Parathyroid adenoma (tissue), 2 donors: ENCODE measurements around the gene PBX1.

Experiments used
- H2AFZ ChIP-seq: fragments of 300-600 bp; sonication (generic); one replicate; pipeline ENCODE4 v1.7.0; 2017; ENCODE audit warnings: antibody characterized with exemption, mild to moderate bottlenecking
- H3K27ac ChIP-seq: fragments of 300-600 bp; sonication (generic); one replicate; pipeline ENCODE4 v1.7.0; 2017
- H3K27me3 ChIP-seq: fragments of 300-600 bp; sonication (generic); one replicate; pipeline ENCODE4 v1.7.0; 2017; ENCODE audit warnings: low read length; ENCODE audit not compliant: control insufficient read depth, insufficient read depth
- H3K36me3 ChIP-seq: fragments of 300-600 bp; sonication (generic); one replicate; pipeline ENCODE4 v1.7.0; 2017; ENCODE audit warnings: low read length; ENCODE audit not compliant: control insufficient read depth, insufficient read depth
- H3K4me1 ChIP-seq: fragments of 300-600 bp; sonication (generic); one replicate; pipeline ENCODE4 v1.7.0; 2017; ENCODE audit warnings: control low read depth
- H3K4me2 ChIP-seq: fragments of 300-600 bp; sonication (generic); one replicate; pipeline ENCODE4 v1.7.0; 2017; ENCODE audit warnings: low read length
- H3K4me3 ChIP-seq: fragments of 300-600 bp; sonication (generic); one replicate; pipeline ENCODE4 v1.7.0; 2017; ENCODE audit warnings: low read depth, low read length
- H3K79me2 ChIP-seq: fragments of 300-600 bp; sonication (generic); one replicate; pipeline ENCODE4 v1.7.0; 2017; ENCODE audit warnings: control low read depth
- H3K9ac ChIP-seq: fragments of 300-600 bp; sonication (generic); one replicate; pipeline ENCODE4 v1.7.0; 2017; ENCODE audit warnings: mild to moderate bottlenecking
- H3K9me3 ChIP-seq: fragments of 300-600 bp; sonication (generic); one replicate; pipeline ENCODE4 v1.7.0; 2017; ENCODE audit warnings: low read length; ENCODE audit not compliant: control insufficient read depth
- CTCF ChIP-seq: fragments of 300-600 bp; sonication (generic); IDR thresholded peaks from one replicate; pipeline ENCODE4 v1.7.0; 2017; ENCODE audit warnings: antibody characterized with exemption, mild to moderate bottlenecking
- donor health status: primary hyperparathyroidism.

PBX1 gene

GRCh38 chr1:164569241-164569640 lies 10.3 kb downstream of the PBX1 start:
- Histone ChIP-seq H3K9me3 (no peaks in the 10 kb centered on the region), H3K4me2 (no peak overlapping the region), H3K27me3 (no peaks in the 10 kb centered on the region), H3K4me1 (no peaks in the 10 kb centered on the region), H3K79me2 (peaks cover 22% of the 10 kb centered on the region), H3K4me3 (no peak overlapping the region), H3K9ac (no peak overlapping the region), H2AFZ (no peak overlapping the region), H3K36me3 (no peaks in the 10 kb centered on the region), H3K27ac (no peak overlapping the region)
- no peak for TF ChIP-seq CTCF

- Histone ChIP-seq H3K9me3 (no peaks in the 10 kb centered on the region), H3K4me1 (no peaks in the 10 kb centered on the region), H3K79me2 (peaks cover 25% of the 10 kb centered on the region), H3K27me3 (no peaks in the 10 kb centered on the region), H3K4me2 (no peak overlapping the region), H3K9ac (no peak overlapping the region), H2AFZ (no peak overlapping the region), H3K4me3 (no peak overlapping the region), H3K36me3 (no peaks in the 10 kb centered on the region), H3K27ac (no peak overlapping the region)
- no peak for TF ChIP-seq CTCF
Measured at GRCh38 chr1:164569866-164570265, 10.9 kb downstream of the PBX1 start.

- no peaks in the 10 kb centered on the region for H3K4me1 ChIP-seq
Measured at GRCh38 chr1:164571333-164571732, 12.3 kb downstream of the PBX1 start.

GRCh38 chr1:164575356-164575886 lies 16.4 kb downstream of the PBX1 start:
- Histone ChIP-seq H3K27ac (no peak overlapping the region), H2AFZ (no peak overlapping the region), H3K79me2 (peaks cover 19% of the 10 kb centered on the region), H3K9ac (no peak overlapping the region), H3K4me2 (no peak overlapping the region), H3K4me1 (no peaks in the 10 kb centered on the region), H3K27me3 (no peaks in the 10 kb centered on the region), H3K36me3 (no peaks in the 10 kb centered on the region), H3K4me3 (no peak overlapping the region), H3K9me3 (no peaks in the 10 kb centered on the region)
- TF ChIP-seq CTCF = no peak

More at GRCh38 chr1:164571333-164571732, 12.3 kb downstream of the PBX1 start:
- Histone ChIP-seq H3K79me2 (peaks cover 22% of the 10 kb centered on the region), H3K27ac (no peak overlapping the region), H3K4me3 (no peak overlapping the region), H3K36me3 (no peaks in the 10 kb centered on the region), H2AFZ (no peak overlapping the region), H3K9me3 (no peaks in the 10 kb centered on the region), H3K4me2 (no peak overlapping the region), H3K9ac (no peak overlapping the region), H3K27me3 (no peaks in the 10 kb centered on the region)
- no peak for TF ChIP-seq CTCF
